Measurements from ENCODE around the gene RANBP3.
"Not testable (repeated sequence)": the region's sequence is repeated elsewhere in the genome, so short reads cannot be mapped to it uniquely, and the experiment has no call there.

The RANBP3 gene

DNA sequence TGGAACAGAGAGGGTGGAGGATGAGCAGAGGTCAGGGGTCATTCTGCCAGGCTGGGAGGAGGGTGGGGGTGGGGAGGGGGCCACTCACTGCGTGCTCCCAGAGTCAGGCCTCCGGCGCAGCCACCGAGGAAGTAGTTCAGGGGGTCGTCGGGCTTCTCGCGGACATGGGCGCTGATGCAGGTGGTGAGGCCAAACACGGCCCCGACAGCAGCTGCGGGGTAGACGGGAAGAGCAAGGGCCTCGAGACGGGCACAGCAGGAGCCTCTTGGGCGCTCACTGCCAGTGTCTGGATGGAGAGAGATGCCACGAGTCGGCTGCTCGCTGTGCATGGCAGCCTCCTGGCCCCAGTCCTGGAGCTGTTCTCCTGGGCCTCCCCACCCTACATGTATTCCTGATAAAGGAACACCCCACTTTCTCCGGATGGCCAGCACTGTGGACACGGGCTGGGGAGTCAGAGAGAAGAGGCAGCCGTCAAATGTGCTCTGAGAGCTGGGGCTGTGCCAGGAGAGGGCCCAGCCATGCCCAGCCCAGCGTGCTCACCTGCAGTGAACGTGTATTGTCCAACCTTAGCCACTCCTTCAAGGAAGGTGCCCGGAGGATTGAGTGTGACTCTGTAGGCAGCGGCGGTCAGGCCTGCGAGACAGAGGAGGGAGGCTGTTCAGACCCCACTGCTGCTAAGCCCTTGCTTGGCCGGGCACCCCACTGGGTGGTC is 81.4 kb downstream of the RANBP3 start:
- DNase-seq (ENCODE audit: low read depth, low spot score) = no peak
- no peak overlapping the region for H3K4me3 ChIP-seq (ENCODE audit: low read length)

DNA sequence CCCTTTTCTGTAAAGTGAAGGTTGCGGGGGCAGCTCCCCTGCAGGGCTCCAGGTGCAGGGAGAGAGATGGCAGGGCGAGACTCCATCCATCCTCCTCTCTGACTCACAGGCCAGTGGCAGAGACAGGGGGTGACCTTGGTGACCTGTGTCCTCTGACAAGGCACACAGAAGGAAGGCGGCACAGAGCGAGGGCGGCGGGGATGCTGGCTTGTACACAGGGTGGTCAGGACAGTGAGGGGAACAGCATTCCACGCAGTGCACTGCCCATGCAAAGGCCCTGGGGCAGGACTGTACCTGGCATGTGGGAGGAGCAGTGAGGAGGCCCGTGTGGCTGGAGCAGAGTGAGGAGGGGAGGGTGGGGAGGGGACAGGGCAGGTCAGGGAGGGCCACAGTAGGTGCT is 82.0 kb downstream of the RANBP3 start:
- DNase-seq (ENCODE audit: low read depth, low spot score) = no peak
- H3K4me3 ChIP-seq (ENCODE audit: low read length) = no peak overlapping the region

DNA sequence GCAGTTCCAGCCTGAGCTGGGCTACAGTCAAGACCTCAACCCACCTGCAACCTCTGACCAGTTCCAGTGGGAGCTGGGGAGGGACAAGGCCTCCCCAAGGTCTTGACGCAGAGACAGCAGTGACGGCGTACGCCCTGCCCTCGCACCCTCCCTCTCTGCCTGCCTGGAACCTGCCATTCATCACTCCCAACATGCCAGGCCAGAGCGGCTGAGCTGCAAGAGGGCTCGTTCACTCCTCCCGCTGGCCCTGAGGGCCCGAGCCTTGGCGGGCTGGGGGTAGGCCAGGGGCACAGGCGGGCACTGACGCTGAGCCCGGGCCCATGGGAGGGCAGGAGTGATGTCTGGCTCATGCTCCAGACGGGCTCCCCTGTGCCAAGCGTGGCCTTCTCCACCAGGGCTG is 82.5 kb downstream of the RANBP3 start:
- no peak for DNase-seq (ENCODE audit: low read depth, low spot score)
- no peak overlapping the region for H3K4me3 ChIP-seq (ENCODE audit: low read length)

DNA sequence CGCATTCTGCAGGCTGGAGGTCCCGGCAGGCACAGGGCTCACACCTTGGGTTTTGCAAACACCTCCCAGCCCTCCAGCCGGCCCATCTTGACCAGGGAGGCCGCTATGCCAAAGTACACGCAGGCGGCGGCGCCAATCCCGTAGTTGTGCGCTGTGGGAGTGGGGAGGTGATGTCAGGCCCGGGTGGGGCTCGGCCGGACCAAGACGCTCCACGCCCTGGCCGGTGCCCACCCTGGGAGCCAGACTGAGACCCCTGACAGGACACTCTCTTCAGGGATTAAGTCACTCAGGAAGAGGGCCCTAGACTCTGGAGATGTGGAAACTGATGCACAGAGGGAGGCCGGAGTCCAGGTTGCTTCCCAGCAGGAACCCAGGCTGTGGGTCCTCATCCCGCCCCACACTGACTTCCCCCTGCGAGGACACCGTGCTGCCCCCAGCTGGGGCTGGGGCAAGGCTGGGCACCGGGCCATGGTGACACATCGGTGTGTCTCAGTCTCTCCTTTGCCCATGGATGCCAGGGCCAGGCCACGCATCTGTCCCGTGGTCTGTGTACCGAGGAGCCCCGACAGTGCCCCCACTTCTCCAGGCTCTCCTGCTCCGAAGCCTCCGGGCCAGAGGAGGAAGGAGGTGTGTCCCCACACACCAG is 83.1 kb downstream of the RANBP3 start:
- DNase-seq (ENCODE audit: low read depth, low spot score) = no peak
- no peak overlapping the region for H3K4me3 ChIP-seq (ENCODE audit: low read length)

DNA sequence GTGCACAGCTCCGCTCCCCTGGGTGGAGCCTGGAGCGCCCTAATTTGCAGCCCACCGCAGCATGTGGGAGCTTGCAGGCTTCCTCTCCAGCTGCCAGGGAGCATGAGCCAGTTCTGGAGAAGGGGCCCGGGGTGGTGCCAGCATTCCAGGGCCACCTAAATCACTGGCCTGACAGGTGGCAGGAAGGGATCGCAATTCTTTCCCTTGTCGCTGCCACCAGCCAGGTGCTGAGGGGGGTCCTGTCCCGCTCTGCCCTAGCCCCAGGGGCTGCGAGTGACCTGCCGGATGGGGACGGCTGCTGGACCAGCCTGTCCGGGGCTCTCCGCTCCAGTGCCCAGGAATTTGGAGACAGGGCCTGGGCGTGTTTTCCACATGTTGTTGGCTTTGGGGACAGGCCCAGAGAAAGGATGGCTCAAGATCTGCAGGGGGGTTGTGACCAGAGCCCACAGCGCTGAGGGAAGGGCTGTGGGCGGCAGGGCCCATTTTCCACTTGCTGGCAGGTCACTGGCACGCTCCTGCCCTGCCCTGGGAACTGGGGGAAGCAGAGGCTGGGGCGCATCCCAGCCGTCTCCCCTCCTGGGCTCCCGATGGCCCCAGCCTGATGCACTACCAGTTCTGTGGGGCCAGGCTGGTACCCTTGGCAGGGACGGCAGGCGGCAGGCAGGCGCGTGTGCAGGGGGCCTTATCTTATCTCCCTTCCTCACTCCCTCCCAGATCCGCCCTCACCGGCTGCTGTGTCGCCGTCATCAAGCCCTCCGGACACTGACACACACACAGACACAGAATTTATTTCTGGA is 83.8 kb downstream of the RANBP3 start:
- no peak for DNase-seq (ENCODE audit: low read depth, low spot score)
- H3K4me3 ChIP-seq (ENCODE audit: low read length) = no peak overlapping the region

DNA sequence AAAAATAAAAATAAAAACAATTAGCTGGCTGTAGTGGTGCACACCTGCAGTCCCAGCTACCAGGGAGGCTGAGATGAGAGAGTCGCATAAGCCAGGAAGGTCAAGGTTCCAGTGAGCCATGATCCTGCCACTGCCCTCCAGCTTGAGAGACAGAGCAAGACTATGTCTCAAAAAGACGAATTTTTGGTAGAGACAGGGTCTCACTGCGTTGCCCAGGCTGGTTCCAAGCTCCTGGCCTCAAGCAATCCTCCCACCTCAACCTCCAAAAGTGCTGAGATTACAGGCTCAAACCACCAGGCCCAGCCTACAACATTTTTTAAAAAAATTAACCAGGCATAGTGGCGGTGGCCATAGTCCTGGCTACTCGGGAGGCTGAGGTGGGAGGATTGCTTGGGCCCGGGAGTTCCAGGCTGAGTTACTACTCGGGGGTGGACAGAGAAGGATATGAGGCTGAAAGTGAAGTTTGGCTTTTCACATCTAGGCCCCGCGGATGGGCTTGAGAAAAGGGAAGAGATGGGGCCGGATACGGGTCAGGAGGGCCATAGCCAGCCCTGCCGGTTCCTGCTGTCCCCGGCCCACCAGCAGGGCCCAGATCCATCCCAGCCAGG is 84.5 kb downstream of the RANBP3 start:
- H3K4me3 ChIP-seq (ENCODE audit: low read length) = no peak overlapping the region
- no peak for DNase-seq (ENCODE audit: low read depth, low spot score)

DNA sequence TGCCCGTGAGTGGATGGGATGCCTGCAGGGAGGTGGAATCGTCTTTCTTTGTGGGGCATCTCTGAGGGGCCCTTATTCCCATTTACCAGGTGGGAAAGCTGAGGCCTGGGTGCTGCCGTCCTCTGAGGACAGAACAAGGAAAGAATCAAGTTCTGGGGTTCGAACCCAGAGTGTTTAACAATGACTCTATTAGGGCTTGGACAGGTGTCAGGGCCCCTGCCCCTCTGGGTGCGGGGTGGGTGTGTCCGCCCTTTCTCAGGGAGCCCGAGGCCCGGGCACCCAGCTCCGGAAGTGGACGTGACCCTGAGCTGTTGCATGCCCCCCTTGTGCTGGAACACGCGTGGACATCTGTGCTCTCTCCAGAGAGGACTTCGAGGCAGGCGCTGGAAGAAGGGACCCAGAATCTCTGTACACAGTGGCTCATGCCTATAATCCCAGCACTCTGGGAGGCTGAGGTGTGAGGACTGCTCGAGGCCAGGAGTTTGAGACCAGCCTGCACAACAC is 85.1 kb downstream of the RANBP3 start:
- H3K4me3 ChIP-seq (ENCODE audit: low read length) = no peak overlapping the region
- no peak for DNase-seq (ENCODE audit: low read depth, low spot score)

DNA sequence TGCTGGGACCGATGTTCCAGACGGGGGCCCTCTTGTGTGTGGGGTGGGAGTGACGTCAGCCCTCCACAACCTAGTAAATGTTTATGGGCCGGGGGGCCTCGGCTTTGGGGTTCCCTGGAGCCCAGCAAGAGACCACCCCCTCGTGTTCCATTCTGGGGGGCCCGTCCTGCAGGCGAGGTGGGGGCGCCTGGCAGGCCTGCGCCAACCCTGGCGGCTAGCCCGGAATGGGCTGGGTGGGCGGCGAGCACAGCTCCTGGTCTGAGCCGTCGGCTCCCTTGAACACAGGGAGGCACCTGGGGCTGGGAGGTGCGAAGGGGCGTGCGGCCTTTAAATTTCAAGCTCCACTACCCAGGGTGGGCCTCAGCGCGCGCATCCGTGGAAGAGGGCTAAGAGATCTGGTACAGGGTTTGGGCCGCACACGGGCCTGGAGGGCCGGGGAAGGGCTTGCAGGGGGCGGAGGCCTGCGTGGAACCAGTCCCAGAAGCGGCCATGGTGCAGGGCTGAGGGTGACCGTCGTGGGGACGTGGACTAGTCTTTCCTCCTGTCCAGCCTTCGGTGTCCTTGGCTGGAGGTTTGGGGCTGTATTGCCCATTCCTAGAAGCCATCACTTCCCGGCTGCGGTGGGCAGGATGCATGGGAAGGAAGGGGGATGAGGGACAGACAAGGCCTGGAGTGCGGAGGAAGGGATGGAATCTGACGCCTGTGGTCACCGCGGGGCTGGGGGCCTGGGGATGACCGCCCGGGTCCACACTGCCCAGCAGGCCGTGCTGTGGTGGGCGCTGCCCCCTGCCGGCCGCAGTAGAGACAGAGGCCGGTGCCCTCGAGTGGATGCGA is 85.8 kb downstream of the RANBP3 start:
- DNase-seq (ENCODE audit: low read depth, low spot score) = no peak

DNA sequence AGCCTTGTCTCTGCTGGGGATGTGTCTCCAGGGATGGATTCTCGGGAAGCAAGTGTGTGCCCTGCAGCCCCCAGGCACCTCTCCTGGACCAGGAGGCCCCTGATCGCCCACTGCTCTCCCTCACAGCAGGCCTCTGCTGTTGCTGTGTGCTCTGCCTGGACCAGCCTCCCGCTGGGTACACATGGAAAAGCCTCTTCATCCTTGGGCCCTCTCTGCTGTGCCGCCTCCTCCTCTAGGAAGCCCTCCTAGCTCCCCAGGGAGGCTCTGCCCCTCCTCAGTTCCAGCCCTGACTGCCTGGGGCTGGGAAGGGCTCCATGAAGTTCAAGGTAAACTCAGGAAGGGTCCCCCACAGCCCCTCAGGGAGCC is 86.4 kb downstream of the RANBP3 start:
- DNase-seq (ENCODE audit: low read depth, low spot score) = no peak
- H3K4me3 ChIP-seq (ENCODE audit: low read length) = no peak overlapping the region

More for the DNA sequence above, 85.8 kb downstream of the RANBP3 start:
- no peak overlapping the region for H3K4me3 ChIP-seq (ENCODE audit: low read length)

DNA sequence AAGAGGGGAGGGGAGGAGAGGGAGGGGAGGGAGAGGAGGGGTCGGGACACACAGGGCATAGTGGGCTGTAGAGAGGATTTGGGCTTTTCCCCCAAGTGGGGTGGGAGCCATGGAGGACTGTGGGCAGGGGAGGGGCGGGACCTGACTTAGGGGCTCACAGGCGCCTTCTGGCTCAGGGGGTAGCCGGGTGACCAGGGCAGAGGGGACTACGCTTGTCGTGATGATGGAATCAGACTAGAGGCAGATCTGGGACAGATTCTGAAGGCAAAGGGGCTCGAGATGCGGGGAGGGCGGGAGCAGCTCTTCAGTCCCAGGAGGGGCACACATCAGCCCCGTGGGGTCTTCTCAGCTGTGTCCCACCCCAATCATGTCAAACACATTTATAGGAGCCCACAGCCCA is 87.8 kb downstream of the RANBP3 start:
- no peak for DNase-seq (ENCODE audit: low read depth, low spot score)
- H3K4me3 ChIP-seq (ENCODE audit: low read length) = no peak overlapping the region

DNA sequence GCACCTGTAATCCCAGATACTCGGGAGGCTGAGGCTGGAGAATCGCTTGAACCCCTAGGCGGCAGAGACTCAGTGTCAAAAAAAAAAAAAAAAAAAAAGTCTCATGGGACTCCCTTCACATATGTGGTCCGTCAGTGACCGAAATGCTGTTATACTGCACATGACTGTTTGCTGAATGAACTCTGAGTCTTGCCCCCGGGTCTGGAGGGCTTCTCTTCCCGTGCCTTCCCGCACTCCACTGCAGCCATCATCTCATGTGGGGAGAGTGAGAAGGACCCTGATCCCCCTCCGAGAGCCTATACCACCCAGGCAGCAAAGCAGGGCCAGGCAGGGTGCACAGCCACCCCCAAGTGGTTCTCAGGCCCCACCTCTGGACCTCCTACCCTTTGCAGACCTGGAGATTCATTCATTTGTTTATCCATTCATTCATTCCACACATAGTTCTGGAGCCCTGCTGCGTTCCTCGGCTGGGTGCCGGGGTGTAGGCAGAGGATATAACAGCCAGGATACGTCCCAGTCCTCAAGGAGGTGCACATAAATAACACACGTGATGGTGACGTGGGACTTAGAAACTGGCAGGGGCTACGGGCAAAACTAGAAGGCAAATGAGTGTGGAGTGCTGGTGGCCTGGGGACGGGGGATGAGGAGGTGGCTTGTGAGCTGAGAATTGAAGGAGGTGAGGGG is 88.5 kb downstream of the RANBP3 start:
- no peak overlapping the region for H3K4me3 ChIP-seq (ENCODE audit: low read length)
- DNase-seq (ENCODE audit: low read depth, low spot score) = no peak

DNA sequence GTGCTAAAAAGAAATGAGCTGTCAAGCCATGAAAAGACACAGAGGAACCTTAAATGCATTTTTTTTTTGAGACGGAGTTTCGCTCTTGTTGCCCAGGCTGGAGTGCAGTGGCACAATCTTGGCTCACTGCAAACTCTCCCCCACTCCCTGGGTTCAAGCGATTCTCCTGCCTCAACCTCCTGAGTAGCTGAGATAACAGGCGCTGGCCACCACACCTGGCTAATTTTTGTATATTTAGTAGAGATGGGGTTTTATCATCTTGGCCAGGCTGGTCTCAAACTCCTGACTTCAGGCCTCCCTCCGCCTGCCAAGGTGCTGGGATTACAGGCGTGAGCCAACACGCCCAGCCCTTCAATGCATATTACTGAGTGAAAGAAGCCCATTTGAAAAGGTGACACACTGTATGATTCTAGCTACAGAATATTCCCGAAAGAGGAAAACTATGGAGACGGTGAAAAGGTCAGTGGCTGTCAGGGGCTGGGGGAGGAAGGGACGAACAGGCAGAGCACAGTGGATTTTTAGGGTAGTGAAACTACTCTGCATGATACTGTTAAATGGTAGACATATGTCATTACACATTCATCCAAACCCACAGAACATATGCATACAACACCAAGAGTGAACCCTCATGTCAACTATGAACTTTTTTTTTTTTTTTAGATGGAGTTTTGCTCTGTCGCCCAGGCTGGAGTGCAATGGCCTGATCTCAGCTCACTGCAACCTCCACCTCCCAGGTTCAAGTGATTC is 93.7 kb downstream of the RANBP3 start:
- not testable (repeated sequence) for DNase-seq (ENCODE audit: low read depth, low spot score); H3K4me3 ChIP-seq (ENCODE audit: low read length)

DNA sequence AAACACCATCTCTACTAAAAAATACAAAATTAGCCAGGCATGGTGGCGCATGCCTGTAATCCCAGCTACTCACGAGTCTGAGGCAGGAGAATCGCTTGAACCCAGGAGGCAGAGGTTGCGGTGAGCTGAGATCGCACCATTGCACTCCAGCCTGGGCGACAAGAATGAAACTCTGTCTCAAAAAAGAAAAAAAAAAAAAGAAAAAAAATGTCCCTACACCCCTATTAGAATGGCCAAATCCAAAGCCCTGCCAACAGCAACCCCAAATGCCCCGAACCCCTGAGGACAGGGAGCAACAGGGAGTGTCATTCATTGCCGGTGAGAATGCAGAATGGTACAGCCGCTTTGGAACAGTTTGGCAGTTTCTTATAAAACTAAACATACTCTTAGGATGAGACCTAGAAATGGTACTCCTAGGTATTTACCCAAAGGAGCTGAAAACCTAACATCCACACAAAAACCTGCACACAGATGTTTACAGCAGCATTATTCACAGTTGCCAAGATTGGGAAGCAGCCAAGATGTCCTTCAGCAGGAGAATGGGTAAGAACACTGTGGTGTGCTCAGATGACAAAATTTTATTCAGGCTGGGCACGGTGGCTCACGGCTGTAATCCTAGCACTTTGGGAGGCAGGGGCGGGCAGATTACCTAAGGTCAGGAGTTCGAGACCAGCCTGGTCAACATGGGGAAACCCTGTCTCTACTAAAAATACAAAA is 94.6 kb downstream of the RANBP3 start:
- not testable (repeated sequence) for H3K4me3 ChIP-seq (ENCODE audit: low read length); DNase-seq (ENCODE audit: low read depth, low spot score)

DNA sequence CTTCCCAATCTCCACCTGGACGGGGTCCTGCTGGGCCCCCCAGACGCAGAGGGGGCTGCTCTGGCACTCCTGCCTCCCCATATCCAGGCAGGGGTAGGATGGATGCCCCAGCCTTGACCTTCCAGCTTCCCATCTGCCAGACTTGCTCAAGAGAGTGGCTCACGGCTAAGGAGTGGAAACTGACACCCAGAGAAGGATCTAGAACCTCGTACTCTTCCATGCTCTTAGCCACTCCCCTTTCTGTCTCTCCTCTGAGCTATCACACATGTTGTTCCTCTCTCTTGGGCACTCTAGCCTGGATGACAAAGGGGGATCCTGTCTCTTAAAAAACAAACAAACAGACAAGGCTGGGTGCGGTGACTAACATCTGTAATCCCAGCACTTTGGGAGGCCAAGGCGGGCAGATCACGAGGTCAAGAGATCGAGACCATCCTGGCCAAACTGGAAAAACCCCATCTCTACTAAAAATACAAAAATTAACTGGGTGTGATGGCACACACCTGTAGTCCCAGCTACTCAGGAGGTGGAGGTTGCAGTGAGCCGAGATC is 95.4 kb downstream of the RANBP3 start:
- DNase-seq (ENCODE audit: low read depth, low spot score) = no peak
- H3K4me3 ChIP-seq (ENCODE audit: low read length) = no peak overlapping the region

DNA sequence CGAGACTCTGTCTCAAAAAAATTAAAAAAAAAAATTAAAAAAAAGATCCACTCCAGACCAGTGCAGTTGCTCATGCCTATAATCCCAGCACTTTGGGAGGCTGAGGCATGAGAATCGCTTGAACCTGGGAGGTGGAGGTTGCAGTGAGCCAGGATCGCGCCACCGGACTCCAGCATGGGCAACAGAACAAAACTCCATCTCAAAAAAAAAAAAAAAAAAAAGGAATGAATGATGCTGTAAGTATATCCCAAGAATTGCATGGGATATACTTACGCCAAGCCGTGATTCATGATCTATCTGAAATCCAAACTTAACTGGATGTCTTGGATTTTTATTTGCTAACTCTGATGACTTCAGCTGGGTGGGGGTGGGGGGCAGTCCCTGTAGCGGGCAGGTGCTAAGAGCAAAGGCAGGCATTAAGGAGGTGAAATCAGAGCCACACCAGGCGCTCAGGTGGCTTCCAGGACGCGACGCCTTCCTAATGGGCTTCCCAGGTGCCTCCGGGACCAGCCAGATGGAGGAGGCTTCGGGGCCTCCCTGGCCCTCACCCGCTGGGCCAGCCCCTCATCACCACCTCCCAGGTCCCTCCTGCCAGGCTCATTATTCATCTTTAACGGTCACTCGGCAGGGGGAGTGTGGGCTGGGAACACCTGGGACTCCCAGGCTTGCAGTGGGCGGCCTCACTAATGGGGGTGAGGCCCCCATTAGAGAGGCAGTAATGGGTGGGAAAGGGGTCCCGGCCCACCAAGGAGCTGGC is 96.2 kb downstream of the RANBP3 start:
- no peak for DNase-seq (ENCODE audit: low read depth, low spot score)
- H3K4me3 ChIP-seq (ENCODE audit: low read length) = no peak overlapping the region

DNA sequence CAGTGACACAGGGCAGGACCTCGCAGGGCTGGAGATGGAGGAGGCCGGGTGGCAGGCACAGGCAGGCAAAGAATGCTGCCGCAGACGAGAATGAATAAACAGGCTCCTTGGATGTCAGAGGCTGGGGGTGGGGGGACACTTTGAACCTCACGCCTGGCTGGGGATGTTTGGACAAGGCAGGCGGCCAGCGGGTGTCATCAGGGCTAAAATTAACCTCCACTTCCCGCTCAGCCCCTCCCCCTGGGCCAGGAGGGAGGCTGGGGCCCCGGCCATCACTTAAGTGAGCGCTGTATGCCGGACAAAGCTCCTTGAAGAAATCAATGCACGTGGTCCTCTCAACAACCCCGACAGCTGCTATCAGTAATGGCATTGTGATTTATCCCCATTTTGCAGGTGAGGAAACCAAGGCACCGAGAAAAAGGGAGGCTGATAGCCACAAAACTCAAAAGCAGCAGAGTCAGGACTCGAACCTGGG is 97.3 kb downstream of the RANBP3 start:
- no peak for DNase-seq (ENCODE audit: low read depth, low spot score)

More for the DNA sequence above, 97.3 kb downstream of the RANBP3 start:
- H3K4me3 ChIP-seq (ENCODE audit: low read length) = no peak overlapping the region

Data from Jurkat, Clone E6-1 (cell line).